Fibroblast of villous mesenchyme (primary cell): ENCODE results near the gene RARB. TPM values are rescaled to one million over a fixed set of nuclear protein-coding genes. Genes with fewer than 3 reads are reported as not detected.

Experiments used
- DNase-seq: peaks from one replicate; pipeline ENCODE4 v3.0.0-alpha.2; 2010; ENCODE audit warnings: low read depth
- H3K4me3 ChIP-seq: 2 replicates; pipeline ENCODE4 v1.5.1; 2011; ENCODE audit warnings: low read depth, mild to moderate bottlenecking, low read length
- total RNA-seq: library from RNA; depleted of rRNA; stranded (reverse); fragments of >200 nt; gene quantifications from 2 replicates; pipeline ENCODE4 v1.2.3, GENCODE V29; 2012
- TF ChIP-seq, protein P1 (sequence below): IDR thresholded peaks from 2 replicates; pipeline ENCODE4 v1.5.1; 2012; ENCODE audit warnings: low read depth, mild to moderate bottlenecking, low read length; ENCODE audit not compliant: insufficient read depth

RARB gene
- total RNA-seq, 1 donor: 21.6 TPM

DNA sequence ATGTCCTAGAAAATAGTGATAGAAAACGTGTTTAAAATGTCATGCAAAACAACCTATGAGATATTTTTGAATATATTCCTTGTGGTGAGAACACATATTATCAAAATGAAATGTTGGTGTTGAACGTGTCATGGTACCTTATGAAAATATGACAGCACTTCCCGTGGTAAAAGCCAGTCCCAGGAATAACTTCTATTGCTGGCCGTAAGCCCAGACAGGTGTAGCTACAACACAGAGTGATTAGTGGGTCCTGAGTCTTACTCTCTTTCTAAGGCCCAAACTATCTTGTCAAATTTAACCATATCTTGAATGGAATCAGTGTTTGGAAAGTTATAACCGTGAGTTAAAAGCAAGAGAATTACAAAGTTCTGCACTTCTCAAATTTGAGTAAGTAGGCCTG, 24.1 kb downstream of the RARB start:
- TF ChIP-seq, protein P1, sequence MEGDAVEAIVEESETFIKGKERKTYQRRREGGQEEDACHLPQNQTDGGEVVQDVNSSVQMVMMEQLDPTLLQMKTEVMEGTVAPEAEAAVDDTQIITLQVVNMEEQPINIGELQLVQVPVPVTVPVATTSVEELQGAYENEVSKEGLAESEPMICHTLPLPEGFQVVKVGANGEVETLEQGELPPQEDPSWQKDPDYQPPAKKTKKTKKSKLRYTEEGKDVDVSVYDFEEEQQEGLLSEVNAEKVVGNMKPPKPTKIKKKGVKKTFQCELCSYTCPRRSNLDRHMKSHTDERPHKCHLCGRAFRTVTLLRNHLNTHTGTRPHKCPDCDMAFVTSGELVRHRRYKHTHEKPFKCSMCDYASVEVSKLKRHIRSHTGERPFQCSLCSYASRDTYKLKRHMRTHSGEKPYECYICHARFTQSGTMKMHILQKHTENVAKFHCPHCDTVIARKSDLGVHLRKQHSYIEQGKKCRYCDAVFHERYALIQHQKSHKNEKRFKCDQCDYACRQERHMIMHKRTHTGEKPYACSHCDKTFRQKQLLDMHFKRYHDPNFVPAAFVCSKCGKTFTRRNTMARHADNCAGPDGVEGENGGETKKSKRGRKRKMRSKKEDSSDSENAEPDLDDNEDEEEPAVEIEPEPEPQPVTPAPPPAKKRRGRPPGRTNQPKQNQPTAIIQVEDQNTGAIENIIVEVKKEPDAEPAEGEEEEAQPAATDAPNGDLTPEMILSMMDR: no peak

DNA sequence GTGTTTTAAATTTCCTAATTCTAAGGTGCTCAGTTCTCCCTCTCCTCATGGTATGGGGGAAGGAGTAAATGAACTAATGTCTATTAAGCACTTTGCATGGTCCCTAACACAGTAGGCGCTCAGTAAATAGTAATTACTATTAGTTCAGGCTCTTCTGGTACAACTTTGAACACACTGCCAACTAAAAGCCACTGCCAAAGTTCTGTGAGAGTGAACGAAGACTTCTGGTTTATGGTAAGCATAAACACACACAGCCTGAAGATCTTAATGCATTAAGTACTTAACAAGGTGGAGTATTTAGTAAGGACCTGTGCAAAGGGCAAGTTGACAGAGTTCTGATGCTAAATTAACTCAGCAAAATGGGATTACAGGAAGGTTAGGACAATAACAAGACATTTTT, 24.7 kb downstream of the RARB start:
- TF ChIP-seq, protein P1: no peak
- no peak overlapping the region for H3K4me3 ChIP-seq
- DNase-seq: no peak

More for the DNA sequence above, 24.1 kb downstream of the RARB start:
- H3K4me3 ChIP-seq: no peak overlapping the region
- no peak for DNase-seq

DNA sequence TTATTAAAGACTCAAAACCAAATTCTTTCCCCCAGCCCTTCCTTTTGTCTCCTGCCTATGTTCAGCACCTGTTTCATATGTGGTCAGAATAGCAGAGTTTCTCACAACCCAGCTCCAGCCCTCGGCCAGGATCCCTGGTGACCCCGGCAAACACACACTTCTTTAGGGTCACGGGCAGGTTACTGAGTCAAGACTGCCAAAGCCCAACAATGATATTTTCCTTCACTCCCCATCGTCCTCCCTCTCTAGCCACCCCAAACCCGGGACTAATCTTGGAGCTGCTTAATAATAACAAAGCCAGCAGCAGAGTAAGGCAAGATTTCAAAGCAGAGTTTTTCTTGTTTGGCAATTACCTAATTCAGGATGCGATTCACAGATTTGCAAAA, 25.5 kb downstream of the RARB start:
- no peak for DNase-seq
- TF ChIP-seq, protein P1: no peak
- H3K4me3 ChIP-seq: peak overlapping the region; percentile 25

DNA sequence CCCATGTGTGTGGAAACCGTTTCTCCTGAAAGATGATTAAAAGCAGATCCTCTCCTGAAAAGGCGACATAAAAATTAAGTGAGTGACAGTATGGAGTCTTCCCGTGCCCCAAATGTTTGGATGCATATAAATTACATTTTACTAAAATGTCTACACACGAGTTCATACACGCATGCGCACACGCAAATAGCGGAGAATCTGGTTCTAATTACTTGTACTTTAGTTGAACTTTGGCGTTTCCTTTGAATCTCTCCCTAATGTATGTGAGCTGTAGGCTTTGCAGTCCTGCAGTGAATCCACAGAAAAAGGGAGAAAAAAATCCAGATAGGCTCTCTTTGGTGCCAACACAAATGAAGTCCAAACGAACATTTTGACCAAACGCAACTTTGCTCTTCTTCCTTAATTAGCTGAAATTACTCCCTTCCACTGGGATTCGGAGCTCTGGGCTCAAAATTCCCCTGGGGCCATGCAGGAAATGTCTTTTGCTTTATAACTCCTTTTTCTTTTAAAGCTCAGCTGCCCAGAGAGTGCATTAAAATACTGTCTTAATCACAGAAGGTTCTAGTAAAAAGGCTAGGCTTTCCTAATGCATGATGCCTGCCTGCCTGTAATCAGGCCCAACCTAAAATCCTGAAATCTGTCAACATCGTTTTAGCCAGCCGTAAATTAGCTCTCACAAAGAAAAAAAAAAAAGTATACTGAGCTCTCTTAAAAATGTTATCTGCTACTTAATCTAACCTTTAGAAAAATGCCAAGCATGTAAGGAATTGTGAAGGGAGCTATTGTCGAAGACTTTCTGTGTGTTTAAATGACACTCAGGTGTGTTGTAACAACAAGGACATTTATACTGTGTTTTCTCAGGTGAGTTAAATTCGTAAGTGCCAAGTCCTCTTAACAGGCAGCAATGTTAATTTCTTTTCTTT, 26.2 kb downstream of the RARB start:
- peak overlapping the region; percentile 28 for H3K4me3 ChIP-seq
- peak; percentile 83 for DNase-seq
- TF ChIP-seq, protein P1: no peak

DNA sequence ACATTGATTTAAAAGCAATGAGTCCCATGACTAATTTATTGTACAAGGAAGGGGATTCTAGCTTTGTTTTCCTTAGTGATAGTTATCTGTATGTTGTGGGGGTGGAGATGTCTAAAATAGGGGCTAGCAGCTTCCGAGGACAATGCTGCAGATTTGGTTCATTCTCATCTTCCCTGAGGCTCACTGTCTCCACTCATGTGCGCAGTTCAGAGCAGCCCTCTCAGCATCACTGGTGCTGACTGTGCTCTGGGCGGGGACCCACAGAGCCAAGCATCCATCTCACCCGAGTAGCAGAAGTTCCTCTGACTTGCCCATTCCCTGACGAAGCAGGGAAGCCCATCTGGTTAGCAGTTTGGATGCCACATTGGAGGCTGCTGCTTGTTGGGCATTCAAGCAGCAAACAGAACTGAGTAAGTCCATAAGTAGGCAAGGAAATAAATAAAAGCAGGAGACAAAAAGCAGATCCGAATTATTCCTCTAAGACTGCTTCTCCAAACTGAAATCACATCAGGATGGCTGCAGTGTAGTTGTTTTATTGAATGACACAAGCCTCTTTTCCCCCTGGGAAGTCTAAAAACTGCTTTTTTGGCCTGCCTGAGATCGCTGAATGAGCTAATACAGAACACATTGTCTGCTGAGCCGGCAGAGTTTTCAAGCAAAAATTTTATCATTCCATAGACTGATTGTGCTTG, 27.5 kb downstream of the RARB start:
- TF ChIP-seq, protein P1: no peak
- peak; percentile 51 for DNase-seq
- no peak overlapping the region for H3K4me3 ChIP-seq

DNA sequence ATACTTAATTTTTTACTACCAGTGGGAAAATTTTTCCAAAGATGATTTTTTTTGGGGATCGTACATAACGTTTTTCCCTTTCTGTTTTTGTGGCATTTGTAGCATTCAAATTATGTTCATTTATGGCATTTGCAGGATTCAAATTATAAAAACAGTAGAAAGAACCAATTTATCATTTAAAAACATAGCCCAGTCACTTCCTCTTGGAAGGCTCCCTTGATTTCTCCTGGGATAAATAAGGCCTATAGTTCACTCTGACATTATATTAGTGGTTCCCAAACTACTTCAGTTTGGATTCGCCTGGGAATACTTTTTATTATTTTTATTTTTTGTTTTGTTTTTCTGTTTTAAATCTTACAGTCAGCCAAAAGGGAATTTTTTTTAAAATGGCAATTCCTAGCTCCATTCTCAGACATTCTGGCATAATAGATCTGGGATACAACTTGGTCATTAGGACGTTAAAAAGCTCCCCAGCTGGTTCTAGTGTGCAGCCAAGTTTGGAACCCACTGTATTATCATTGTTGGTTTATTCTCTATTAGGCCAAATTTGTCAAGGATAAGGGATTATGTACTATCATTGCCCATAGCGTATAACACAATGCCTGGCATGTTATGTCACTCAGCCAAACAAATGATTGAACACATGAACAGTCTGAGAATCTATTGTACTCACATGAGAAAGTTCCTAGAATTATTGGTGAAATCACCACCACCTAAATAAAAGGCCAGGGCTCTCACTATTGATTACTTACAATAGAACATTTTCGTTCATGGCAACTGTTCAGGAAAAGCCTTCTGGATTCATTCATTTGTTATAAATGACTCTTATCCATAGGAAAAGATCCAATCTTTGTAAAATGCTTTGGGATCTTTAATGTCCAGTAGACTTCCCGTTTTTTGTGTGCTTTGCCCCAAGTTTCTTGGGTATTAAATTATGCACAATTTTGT, 28.9 kb downstream of the RARB start:
- H3K4me3 ChIP-seq: no peak overlapping the region
- TF ChIP-seq, protein P1: no peak

More for the DNA sequence above, 28.9 kb downstream of the RARB start:
- DNase-seq: no peak
